Right hindlimb (tissue), 1 donor: Measurements from ENCODE around the gene KLHL18.
"Not testable (repeated sequence)": the region's sequence is repeated elsewhere in the genome, so short reads cannot be mapped to it uniquely, and the experiment has no call there.

ENCODE experiments used
- DNase-seq: peaks from one replicate; pipeline ENCODE4 v3.0.0-alpha.2; 2018

Gene KLHL18

GRCh38 chr3:47282424-47283192 is at the start of gene KLHL18, which contains the start of gene KIF9:
KLHL18 (plus strand) TSS chr3:47282944; CDS start chr3:47282966, 22 bp downstream.
KIF9 (minus strand) TSS chr3:47282799; CDS start chr3:47277374, 5,425 bp downstream.
- peak; percentile 95 for DNase-seq

- no peak for DNase-seq
These were observed 44.7 kb upstream of the KLHL18 start for GRCh38 chr3:47238017-47238416.

- DNase-seq: no peak
These were observed 42.8 kb upstream of the KLHL18 start for GRCh38 chr3:47239929-47240328.

- DNase-seq: no peak
These were observed 39.2 kb upstream of the KLHL18 start for GRCh38 chr3:47243419-47244147.

GRCh38 chr3:47244531-47245100 is 38.1 kb upstream of the KLHL18 start:
- no peak for DNase-seq

- DNase-seq: no peak
These were observed 37.5 kb upstream of the KLHL18 start for GRCh38 chr3:47245271-47245670.

GRCh38 chr3:47247131-47248064 is 35.3 kb upstream of the KLHL18 start:
- DNase-seq: no peak

GRCh38 chr3:47250309-47251060 is 32.3 kb upstream of the KLHL18 start:
- no peak for DNase-seq

- DNase-seq: not testable (repeated sequence)
These were observed 31.7 kb upstream of the KLHL18 start for GRCh38 chr3:47251085-47251484.

GRCh38 chr3:47251689-47252088 is 31.1 kb upstream of the KLHL18 start:
- no peak for DNase-seq

- not testable (repeated sequence) for DNase-seq
These were observed 26.4 kb upstream of the KLHL18 start for GRCh38 chr3:47256331-47256730.

- DNase-seq: no peak
These were observed 23.6 kb upstream of the KLHL18 start for GRCh38 chr3:47259114-47259513.

GRCh38 chr3:47260605-47261004 is 22.1 kb upstream of the KLHL18 start:
- no peak for DNase-seq

GRCh38 chr3:47261301-47261700 is 21.4 kb upstream of the KLHL18 start:
- no peak for DNase-seq

- no peak for DNase-seq
These were observed 17.7 kb upstream of the KLHL18 start for GRCh38 chr3:47265008-47265407.

- DNase-seq: no peak
These were observed 16.9 kb upstream of the KLHL18 start for GRCh38 chr3:47265725-47266428.

GRCh38 chr3:47266709-47267489 is 15.8 kb upstream of the KLHL18 start:
- DNase-seq: peak; percentile 80

GRCh38 chr3:47267490-47267824 is 15.3 kb upstream of the KLHL18 start:
- no peak for DNase-seq

- DNase-seq: no peak
These were observed 12.2 kb upstream of the KLHL18 start for GRCh38 chr3:47270526-47270925.

- DNase-seq: no peak
These were observed 9.2 kb upstream of the KLHL18 start for GRCh38 chr3:47273564-47273963.
